HepG2 (cell line): ENCODE measurements around the gene PLIN4. TPM values are rescaled to one million over a fixed set of nuclear protein-coding genes. Genes with fewer than 3 reads are reported as not detected.

Source experiments
- ARNT2 ChIP-seq: sonication (generic); formaldehyde crosslinking; IDR thresholded peaks from 2 replicates; pipeline ENCODE4 v1.8.0; 2022; ENCODE audit warnings: mild to moderate bottlenecking, low read depth, missing genetic modification reagents, moderate library complexity
- CCAR2 ChIP-seq: fragments of 200-400 bp; formaldehyde crosslinking; optimal IDR thresholded peaks from 2 replicates; pipeline ENCODE3; 2018; ENCODE audit warnings: low read depth, mild to moderate bottlenecking, low read length, moderate library complexity
- EHMT2 ChIP-seq: fragments of 200-600 bp; sonication (generic); IDR thresholded peaks from 2 replicates; pipeline ENCODE4 v1.7.0; 2017; ENCODE audit warnings: antibody characterized with exemption, low read depth, low read length, borderline replicate concordance
- GLI4 ChIP-seq: sonication (generic); formaldehyde crosslinking; IDR thresholded peaks from 2 replicates; pipeline ENCODE4 v1.5.1; 2020; ENCODE audit warnings: missing genetic modification reagents, mild to moderate bottlenecking, moderate library complexity, borderline replicate concordance
- HCFC1 ChIP-seq: fragments of 150-350 bp; IDR thresholded peaks from 2 replicates; pipeline ENCODE4 v1.6.1; 2014; ENCODE audit warnings: low read depth, low read length
- JUND ChIP-seq: sonication (generic); formaldehyde crosslinking; IDR thresholded peaks from 2 replicates; pipeline ENCODE4 v1.8.0; 2022; ENCODE audit warnings: mild to moderate bottlenecking, missing genetic modification reagents
- MAFG ChIP-seq: sonication (generic); formaldehyde crosslinking; IDR thresholded peaks from 2 replicates; pipeline ENCODE4 v1.5.1; 2020; ENCODE audit warnings: mild to moderate bottlenecking, missing genetic modification reagents
- MEIS1 ChIP-seq: sonication (generic); formaldehyde crosslinking; IDR thresholded peaks from 2 replicates; pipeline ENCODE4 v1.9.0; 2021; ENCODE audit warnings: mild to moderate bottlenecking, missing genetic modification reagents, moderate library complexity, borderline replicate concordance
- MIXL1 ChIP-seq: IDR thresholded peaks from 2 replicates; pipeline ENCODE4 v1.6.1; 2016
- NPAS2 ChIP-seq: sonication (generic); formaldehyde crosslinking; IDR thresholded peaks from 2 replicates; pipeline ENCODE4 v1.8.0; 2022; ENCODE audit warnings: mild to moderate bottlenecking, missing genetic modification reagents, borderline replicate concordance
- PCBP2 ChIP-seq: fragments of 200-400 bp; formaldehyde crosslinking; optimal IDR thresholded peaks from 2 replicates; pipeline ENCODE3; 2018; ENCODE audit warnings: low read length, low read depth; ENCODE audit not compliant: poor library complexity, severe bottlenecking
- SMAD1 ChIP-seq: sonication (generic); formaldehyde crosslinking; IDR thresholded peaks from 2 replicates; pipeline ENCODE4 v1.4.0; 2020; ENCODE audit warnings: missing genetic modification reagents, low read depth, mild to moderate bottlenecking, borderline replicate concordance
- TOPORS ChIP-seq: sonication (generic); formaldehyde crosslinking; IDR thresholded peaks from 2 replicates; pipeline ENCODE4 v1.8.0; 2023; ENCODE audit warnings: mild to moderate bottlenecking, missing genetic modification reagents
- ZNF446 ChIP-seq: sonication (generic); formaldehyde crosslinking; IDR thresholded peaks from 2 replicates; pipeline ENCODE4 v1.5.0; 2020; ENCODE audit warnings: mild to moderate bottlenecking, missing genetic modification reagents
- ZNF501 ChIP-seq: sonication (generic); formaldehyde crosslinking; IDR thresholded peaks from 2 replicates; pipeline ENCODE4 v1.5.1; 2020; ENCODE audit warnings: mild to moderate bottlenecking, moderate library complexity, missing genetic modification reagents
- ZNF547 ChIP-seq: sonication (generic); formaldehyde crosslinking; IDR thresholded peaks from 2 replicates; pipeline ENCODE4 v1.5.1; 2020; ENCODE audit warnings: mild to moderate bottlenecking, missing genetic modification reagents
- ZNF713 ChIP-seq: sonication (generic); formaldehyde crosslinking; IDR thresholded peaks from 2 replicates; pipeline ENCODE4 v1.4.0; 2020; ENCODE audit warnings: mild to moderate bottlenecking, missing genetic modification reagents
- ZNF839 ChIP-seq: sonication (generic); formaldehyde crosslinking; IDR thresholded peaks from 2 replicates; pipeline ENCODE4 v1.4.0; 2020; ENCODE audit warnings: missing genetic modification reagents, mild to moderate bottlenecking, borderline replicate concordance
- polyA plus RNA-seq, 8 experiments: library from polyadenylated mRNA; depleted of rRNA in 3 of 8; stranded (reverse) in 7 of 8; unstranded in 1 of 8; fragments of >200 nt; fragmentation: Illumina TruSeq in 4 of 8; extraction: Trizol in 4 of 8; gene quantifications; 2 replicates each; pipeline versions ENCODE4 v1.2.1 to v1.2.3, GENCODE V29; 2011 to 2016; ENCODE audit warnings: low read depth in 4 of 8, missing spikeins in 1 of 8, mixed read lengths in 1 of 8; ENCODE audit not compliant: insufficient read depth in 1 of 8
- total RNA-seq, 5 experiments: library from RNA; depleted of rRNA; stranded (reverse); fragments of >200 nt; fragmentation: Illumina TruSeq; extraction: Trizol; gene quantifications; 2 replicates each; pipeline ENCODE4 v1.2.3, GENCODE V29; 2016; ENCODE audit warnings: low read depth in 1 of 5
- TF ChIP-seq, protein P1 (sequence below): sonication (generic); formaldehyde crosslinking; IDR thresholded peaks from 2 replicates; pipeline ENCODE4 v1.4.0; 2020; ENCODE audit warnings: missing genetic modification reagents
- TF ChIP-seq, protein P2 (sequence below): IDR thresholded peaks from 2 replicates; pipeline ENCODE4 v1.6.1; 2012; ENCODE audit warnings: low read length, improper control_type of control experiment
- TF ChIP-seq, protein P3 (sequence below): sonication (generic); formaldehyde crosslinking; IDR thresholded peaks from 2 replicates; pipeline ENCODE4 v1.4.0; 2020; ENCODE audit warnings: missing genetic modification reagents
- TF ChIP-seq, protein P4 (sequence below): sonication (generic); formaldehyde crosslinking; IDR thresholded peaks from 2 replicates; pipeline ENCODE4 v1.5.1; 2020; ENCODE audit warnings: missing genetic modification reagents, mild to moderate bottlenecking, borderline replicate concordance

The PLIN4 gene
- total and polyA plus RNA-seq, 2 of the 13 experiments (the other 11 are each of a cell fraction or from before 2014, with no cell fraction given): 1.1 to 1.3 TPM

DNA sequence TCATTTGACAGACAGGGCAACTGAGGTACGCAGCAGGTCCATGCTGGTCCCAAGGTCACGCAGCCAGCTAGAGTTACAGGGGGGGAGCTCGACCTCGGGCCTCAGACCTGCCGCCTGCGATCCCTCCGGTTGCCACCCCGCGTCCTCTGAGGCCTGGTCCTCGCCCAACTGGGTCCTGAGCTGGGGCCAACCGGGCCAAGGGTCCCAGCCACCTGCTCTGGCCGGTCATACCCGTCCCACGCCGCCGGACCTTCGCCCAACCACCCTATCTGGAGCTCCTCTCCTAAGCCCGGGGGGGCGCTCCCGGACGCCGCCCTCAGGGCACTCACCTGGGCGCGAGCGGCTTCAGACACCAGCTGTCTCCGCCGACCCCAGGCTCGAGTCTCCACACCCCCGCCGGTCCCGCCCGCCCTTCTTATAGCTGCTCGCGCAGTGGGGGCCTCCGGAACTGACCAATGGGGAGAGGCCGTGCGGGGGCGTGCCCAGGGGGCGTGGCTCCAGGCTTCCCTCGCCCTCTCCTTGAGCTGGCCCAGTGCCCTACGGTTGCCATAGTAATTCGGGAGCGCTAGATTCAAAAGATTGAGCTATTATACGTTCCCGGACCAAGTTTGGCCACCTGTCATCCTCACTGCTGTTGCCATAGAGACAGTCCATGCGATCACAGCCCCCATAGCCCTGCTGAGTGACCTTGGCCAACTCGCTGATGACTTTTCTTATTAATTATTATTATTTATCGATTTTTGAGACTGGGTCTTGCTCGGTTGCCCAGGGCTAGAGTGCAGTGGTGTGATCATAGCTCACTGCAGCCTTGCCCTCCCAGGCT is 16.8 kb upstream of the PLIN4 start, which contains the start of gene PLIN5 (continued):
- TF ChIP-seq HCFC1: no peak
- TF ChIP-seq, protein P1, sequence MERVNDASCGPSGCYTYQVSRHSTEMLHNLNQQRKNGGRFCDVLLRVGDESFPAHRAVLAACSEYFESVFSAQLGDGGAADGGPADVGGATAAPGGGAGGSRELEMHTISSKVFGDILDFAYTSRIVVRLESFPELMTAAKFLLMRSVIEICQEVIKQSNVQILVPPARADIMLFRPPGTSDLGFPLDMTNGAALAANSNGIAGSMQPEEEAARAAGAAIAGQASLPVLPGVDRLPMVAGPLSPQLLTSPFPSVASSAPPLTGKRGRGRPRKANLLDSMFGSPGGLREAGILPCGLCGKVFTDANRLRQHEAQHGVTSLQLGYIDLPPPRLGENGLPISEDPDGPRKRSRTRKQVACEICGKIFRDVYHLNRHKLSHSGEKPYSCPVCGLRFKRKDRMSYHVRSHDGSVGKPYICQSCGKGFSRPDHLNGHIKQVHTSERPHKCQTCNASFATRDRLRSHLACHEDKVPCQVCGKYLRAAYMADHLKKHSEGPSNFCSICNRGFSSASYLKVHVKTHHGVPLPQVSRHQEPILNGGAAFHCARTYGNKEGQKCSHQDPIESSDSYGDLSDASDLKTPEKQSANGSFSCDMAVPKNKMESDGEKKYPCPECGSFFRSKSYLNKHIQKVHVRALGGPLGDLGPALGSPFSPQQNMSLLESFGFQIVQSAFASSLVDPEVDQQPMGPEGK (CRISPR knock-in tag): peak; percentile 93
- no peak for TF ChIP-seq TOPORS (CRISPR knock-in tag)
- TF ChIP-seq JUND (CRISPR knock-in tag): no peak
- TF ChIP-seq, protein P2, sequence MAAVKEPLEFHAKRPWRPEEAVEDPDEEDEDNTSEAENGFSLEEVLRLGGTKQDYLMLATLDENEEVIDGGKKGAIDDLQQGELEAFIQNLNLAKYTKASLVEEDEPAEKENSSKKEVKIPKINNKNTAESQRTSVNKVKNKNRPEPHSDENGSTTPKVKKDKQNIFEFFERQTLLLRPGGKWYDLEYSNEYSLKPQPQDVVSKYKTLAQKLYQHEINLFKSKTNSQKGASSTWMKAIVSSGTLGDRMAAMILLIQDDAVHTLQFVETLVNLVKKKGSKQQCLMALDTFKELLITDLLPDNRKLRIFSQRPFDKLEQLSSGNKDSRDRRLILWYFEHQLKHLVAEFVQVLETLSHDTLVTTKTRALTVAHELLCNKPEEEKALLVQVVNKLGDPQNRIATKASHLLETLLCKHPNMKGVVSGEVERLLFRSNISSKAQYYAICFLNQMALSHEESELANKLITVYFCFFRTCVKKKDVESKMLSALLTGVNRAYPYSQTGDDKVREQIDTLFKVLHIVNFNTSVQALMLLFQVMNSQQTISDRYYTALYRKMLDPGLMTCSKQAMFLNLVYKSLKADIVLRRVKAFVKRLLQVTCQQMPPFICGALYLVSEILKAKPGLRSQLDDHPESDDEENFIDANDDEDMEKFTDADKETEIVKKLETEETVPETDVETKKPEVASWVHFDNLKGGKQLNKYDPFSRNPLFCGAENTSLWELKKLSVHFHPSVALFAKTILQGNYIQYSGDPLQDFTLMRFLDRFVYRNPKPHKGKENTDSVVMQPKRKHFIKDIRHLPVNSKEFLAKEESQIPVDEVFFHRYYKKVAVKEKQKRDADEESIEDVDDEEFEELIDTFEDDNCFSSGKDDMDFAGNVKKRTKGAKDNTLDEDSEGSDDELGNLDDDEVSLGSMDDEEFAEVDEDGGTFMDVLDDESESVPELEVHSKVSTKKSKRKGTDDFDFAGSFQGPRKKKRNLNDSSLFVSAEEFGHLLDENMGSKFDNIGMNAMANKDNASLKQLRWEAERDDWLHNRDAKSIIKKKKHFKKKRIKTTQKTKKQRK: no peak
- no peak for TF ChIP-seq ZNF547
- TF ChIP-seq GLI4 (CRISPR knock-in tag): no peak
- TF ChIP-seq, protein P3, sequence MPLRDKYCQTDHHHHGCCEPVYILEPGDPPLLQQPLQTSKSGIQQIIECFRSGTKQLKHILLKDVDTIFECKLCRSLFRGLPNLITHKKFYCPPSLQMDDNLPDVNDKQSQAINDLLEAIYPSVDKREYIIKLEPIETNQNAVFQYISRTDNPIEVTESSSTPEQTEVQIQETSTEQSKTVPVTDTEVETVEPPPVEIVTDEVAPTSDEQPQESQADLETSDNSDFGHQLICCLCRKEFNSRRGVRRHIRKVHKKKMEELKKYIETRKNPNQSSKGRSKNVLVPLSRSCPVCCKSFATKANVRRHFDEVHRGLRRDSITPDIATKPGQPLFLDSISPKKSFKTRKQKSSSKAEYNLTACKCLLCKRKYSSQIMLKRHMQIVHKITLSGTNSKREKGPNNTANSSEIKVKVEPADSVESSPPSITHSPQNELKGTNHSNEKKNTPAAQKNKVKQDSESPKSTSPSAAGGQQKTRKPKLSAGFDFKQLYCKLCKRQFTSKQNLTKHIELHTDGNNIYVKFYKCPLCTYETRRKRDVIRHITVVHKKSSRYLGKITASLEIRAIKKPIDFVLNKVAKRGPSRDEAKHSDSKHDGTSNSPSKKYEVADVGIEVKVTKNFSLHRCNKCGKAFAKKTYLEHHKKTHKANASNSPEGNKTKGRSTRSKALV: no peak
- no peak for TF ChIP-seq ZNF713 (CRISPR knock-in tag)
- TF ChIP-seq PCBP2: no peak
- no peak for TF ChIP-seq SMAD1
- no peak for TF ChIP-seq EHMT2
- no peak for TF ChIP-seq MEIS1
- TF ChIP-seq, protein P4, sequence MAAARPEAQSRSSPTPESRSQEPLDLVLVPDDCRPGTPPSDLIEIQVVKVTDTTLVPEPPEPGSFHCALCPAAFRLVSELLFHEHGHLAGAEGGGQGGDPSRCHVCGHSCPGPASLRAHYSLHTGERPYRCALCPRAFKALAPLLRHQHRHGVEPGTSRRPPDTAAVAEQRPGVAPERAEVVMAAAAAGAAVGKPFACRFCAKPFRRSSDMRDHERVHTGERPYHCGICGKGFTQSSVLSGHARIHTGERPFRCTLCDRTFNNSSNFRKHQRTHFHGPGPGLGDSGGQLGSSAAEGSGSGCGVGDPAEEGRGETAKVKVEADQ (CRISPR knock-in tag): no peak
- TF ChIP-seq MAFG (CRISPR knock-in tag): no peak
- no peak for TF ChIP-seq CCAR2
- TF ChIP-seq NPAS2 (CRISPR knock-in tag): no peak
- TF ChIP-seq ZNF839 (CRISPR knock-in tag): no peak
- no peak; the same call in 1 of the 2 replicates for TF ChIP-seq MIXL1 (CRISPR knock-in tag)
- TF ChIP-seq ZNF446: no peak
- peak; percentile 59; the same call in 1 of the 2 replicates for TF ChIP-seq ZNF501 (CRISPR knock-in tag)
- TF ChIP-seq ARNT2: no peak
